ENCODE measurements around the gene SH2D1A. TPM values are rescaled to one million over a fixed set of nuclear protein-coding genes. Genes with fewer than 3 reads are reported as not detected.

SH2D1A gene
- total RNA-seq, result not detected in 2 replicates

DNA sequence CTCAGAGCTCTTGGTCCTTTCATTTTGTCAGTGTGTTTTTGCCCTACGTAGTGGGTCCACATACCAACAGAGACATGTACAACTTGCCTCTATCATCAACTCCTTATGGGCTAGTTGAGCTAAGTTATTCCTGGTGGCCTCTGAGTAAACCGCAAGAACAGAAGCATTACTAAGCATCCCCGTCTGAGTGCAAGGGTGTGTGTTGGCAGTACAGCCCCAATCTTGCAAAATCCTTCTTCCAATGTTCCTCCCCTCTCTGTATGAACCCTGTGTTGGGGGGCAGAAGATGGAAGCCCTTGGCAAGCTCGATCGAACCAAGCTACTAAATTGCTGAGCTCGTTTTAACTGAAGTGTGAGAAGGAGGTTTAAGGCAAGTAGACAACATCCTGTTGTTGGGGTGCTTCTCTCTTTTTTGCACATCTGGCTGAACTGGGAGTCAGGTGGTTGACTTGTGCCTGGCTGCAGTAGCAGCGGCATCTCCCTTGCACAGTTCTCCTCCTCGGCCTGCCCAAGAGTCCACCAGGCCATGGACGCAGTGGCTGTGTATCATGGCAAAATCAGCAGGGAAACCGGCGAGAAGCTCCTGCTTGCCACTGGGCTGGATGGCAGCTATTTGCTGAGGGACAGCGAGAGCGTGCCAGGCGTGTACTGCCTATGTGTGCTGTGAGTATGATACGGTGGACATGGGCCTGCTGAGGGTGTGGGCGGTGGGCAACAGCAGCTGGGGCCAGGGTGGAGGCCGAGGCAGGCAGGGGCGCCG, at the start of gene SH2D1A:
Gene SH2D1A, plus strand, starts transcription at position 447 of the 760 bp plus-strand sequence. Its CDS starts 80 bp downstream, at position 527.

DNA sequence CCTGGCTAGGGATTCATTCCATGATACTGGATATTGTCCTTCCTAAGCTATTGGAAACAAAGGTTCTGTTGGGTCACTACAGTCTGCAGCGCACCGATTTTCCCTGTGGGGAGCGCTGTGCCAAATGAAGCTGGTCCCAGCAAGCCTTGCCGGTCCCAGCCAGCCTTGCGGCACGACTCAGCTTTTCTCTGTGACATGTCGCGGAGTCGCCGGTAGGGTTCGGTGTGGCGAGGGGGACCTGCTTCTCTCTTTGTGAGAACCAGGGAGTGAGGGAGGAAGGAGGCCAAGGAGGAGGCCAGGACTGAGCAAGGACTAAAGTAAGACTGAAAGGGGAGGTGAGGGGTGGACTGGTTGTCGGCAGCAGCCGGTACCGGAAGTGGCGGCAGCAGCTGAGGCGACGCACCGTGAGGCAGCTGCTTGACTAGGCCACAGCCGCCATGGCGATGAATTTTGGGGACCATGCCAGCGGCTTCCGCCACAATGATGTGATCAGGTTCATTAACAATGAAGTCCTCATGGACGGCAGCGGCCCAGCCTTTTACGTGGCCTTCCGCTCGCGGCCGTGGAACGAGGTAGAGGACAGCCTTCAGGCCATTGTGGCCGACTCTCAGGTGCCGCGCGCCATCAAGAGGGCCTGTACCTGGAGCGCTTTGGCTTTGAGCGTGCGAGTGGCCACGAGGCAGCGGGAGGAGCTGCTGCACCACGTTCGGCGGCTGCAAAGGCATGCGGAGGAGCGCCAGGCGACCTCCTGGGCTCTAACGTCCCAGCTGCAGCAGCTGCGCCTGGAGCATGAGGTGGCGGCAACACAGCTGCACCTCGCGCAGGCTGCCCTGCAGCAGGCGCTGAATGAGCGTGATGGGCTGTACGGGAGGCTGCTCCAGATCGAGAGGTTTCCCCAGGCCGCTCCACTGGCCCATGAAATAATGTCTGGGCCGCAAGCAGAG, 13.6 kb upstream of the SH2D1A start, which contains the start of gene TEX13D:
Gene TEX13D, plus strand, starts transcription at position 180 of the 944 bp plus-strand sequence. Its CDS starts 258 bp downstream, at position 438.

Other genes with a start within 250 kb of the SH2D1A start
- gene TEX13D, start 13.9 kb upstream of the SH2D1A start, total RNA-seq, result not detected in 2 replicates

All from cardiac atrium fibroblast (primary cell).